GM18526 (cell line): ENCODE measurements around the gene EIF3F.

Experiments used
- POLR2A ChIP-seq: IDR thresholded peaks from 3 replicates; pipeline ENCODE4 v1.6.1; 2011; ENCODE audit not compliant: insufficient read length; ENCODE audit errors: extremely low read depth

EIF3F gene, protein sequence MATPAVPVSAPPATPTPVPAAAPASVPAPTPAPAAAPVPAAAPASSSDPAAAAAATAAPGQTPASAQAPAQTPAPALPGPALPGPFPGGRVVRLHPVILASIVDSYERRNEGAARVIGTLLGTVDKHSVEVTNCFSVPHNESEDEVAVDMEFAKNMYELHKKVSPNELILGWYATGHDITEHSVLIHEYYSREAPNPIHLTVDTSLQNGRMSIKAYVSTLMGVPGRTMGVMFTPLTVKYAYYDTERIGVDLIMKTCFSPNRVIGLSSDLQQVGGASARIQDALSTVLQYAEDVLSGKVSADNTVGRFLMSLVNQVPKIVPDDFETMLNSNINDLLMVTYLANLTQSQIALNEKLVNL

DNA sequence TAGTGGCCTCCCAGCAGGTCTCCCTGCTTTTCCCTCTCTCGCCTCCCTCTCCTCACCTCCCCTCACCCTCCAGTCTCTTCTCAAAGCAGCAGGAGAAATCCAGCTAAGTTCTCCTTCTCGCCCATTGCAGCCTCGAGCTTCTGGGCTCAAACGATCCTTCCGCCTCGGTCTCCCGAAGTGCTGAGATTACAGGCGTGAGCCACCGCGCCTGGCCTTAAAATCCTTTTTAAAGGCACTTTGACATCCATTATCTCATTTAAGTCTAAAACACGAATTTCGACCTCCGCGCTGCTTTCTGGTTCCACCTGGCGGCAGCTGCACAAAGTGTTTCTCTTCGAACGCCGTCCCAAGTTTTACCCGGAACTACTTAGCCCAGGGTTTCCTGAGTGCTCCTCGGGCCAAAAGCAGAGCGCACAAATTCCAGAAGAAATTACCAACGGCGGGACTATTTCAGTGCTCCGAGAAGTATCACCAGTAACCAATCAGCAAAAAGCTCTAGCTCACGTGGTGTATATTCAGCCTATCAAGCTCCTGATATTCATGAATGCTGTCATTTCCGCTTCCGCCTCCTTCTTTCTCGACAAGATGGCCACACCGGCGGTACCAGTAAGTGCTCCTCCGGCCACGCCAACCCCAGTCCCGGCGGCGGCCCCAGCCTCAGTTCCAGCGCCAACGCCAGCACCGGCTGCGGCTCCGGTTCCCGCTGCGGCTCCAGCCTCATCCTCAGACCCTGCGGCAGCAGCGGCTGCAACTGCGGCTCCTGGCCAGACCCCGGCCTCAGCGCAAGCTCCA is at the start of gene EIF3F:
Gene EIF3F, plus strand, starts transcription at position 570 of the 792 bp plus-strand sequence. Its CDS starts 16 bp downstream, at position 586.
- no peak for TF ChIP-seq POLR2A

DNA sequence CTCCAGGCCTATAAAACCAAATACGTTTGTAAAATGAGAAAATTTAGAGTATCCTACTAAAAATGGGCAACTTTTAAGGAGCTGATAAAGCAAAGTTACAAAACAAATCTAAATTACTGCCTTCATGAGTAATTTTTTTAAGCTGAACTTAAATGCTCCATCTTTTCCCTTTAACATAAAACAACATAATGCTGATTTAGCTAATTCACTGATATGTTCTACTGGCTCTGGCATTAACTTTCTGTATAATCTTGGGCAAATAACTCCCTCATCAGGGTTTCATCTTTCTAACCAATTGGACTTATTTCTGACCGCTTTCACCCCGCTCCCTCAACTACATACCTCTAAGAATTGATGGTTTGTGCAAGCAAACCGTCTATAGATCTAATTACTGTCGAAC is 46.0 kb upstream of the EIF3F start:
- TF ChIP-seq POLR2A, result no peak

DNA sequence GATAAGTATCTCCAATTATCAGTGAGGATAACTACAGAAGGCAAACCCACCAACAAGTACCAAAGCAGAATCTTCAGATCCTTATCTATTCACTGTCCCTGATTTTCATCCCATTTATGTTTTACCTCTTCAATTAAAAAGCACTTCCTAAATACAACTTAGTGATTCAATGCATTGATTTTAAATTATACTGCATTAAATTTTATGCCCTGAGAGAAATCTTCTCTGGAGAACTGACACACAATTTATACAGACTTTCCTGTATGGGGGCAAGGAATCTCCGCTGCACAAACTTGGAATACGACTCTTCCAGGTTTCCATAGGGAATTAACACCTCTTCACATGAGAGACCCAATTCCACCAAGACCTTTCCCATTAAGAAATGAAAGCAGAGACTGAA is 45.5 kb upstream of the EIF3F start, which contains the start of gene OR10A3:
Gene OR10A3, minus strand, starts transcription at position 101 of the 400 bp plus-strand sequence. CDS start 2,188 bp downstream, outside the sequence.
- no peak for TF ChIP-seq POLR2A

DNA sequence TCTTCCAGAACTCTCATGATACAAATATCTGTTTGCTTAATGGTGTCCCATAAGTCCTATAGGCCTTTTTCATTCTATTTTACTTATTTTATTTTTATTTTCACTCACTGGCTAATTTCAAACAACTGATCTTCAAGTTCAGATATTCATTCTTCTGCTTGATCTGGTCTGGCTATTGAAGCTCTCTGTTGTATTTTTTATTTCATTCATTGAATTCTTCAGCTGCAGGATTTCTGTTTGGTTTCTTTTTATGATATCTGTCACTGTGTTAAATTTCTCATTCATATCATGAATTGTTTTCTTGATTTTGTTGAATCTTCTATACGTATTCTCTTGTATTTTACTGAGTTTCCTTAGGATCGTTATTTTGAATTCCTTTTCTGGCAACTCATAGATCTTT is 43.0 kb upstream of the EIF3F start:
- no peak for TF ChIP-seq POLR2A

DNA sequence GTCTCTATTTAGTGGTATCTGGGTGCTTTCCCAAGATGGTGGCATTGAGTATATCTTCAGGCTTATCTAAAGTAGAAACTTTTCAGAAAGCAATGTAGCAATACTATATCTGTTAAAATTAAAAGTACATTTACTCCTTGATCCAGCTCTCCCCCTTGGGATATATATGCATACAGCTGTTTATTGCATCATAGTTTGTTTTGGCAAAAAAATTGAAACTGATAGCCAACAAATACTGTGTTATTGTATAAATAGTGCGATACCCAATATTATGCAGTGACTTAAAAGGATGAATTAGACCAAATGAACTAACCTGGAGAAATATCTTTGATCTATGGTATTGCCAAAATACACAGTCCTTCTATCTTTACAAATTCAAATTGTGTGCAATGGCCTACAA is 37.2 kb upstream of the EIF3F start:
- no peak for TF ChIP-seq POLR2A

DNA sequence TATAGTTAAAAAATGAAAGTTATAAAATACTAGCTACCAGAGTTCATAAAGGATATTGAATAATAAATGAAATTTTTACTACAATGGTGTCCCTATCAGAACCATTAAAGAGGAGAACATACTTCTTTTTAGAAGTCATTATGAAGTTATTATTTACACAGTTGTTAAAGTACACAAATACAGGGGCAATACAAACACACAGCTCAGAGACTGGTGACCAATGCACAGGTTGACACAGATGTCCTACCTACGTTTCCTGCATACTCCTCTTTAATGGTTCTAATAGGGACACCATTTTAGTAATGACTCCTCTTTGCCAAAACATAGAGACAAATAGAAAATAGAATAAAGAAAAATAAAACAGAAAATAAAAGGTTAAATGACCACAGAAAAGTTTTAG is 31.9 kb upstream of the EIF3F start:
- no peak for TF ChIP-seq POLR2A

DNA sequence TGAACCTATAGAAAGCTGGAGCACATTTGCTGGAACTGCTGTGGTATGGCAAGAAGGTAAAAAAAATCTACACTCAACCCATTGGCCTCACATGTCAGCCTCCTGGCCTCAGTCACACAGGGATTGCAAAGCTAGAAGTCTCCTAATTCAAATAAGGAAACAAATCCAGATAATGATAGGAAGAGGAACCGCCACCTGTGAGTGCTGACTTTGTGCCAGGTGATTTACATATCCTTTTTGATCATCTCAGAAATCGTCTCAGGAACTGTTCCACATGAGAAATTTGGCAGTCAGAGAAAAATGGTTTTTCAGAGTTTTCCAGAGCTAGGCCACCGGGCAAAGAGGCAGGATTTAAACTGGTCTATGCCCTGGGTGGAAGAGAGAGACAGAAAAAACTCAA is 22.9 kb upstream of the EIF3F start:
- no peak for TF ChIP-seq POLR2A

DNA sequence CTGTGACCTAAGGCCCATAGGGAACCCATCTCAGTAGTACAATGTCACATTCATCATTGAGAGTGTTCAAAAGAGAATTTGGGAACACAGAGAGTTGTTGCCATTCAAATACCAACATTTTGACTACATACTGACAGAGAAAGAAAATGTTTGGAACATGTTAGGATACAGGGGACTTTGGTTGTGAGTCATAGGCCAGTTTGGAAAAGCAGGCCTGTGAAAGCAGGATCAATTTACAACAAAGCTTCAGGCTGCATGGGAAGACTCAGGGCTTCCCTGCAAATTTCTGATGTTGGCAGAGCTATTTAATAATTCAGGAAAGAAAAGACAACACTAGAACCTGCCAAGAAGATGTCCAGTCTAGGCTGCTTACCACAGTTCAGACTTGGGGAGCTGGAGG is 22.3 kb upstream of the EIF3F start:
- TF ChIP-seq POLR2A, result no peak

DNA sequence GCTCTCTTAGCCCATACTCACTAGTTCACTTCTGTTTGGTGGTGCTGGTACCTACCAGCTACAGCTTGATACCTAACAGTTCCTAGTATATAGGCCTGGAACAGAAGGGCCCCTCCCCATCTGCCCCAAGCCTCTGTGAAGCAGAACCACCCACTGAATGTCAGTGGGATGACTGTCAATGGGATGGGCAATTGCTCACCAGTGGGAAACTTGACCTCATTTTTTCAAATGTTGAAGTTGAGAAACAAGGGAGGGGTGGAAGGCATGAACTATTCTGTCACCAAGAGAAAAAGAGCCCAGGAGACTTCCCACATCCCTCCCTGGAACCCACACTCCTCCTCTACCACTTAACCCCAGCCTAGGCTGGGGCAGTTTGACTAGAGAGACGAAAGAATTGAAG is 21.8 kb upstream of the EIF3F start, which contains the start of gene NLRP10:
Gene NLRP10, minus strand, starts transcription at position 62 of the 400 bp plus-strand sequence. CDS start 1,952 bp downstream, outside the sequence.
- TF ChIP-seq POLR2A, result no peak

DNA sequence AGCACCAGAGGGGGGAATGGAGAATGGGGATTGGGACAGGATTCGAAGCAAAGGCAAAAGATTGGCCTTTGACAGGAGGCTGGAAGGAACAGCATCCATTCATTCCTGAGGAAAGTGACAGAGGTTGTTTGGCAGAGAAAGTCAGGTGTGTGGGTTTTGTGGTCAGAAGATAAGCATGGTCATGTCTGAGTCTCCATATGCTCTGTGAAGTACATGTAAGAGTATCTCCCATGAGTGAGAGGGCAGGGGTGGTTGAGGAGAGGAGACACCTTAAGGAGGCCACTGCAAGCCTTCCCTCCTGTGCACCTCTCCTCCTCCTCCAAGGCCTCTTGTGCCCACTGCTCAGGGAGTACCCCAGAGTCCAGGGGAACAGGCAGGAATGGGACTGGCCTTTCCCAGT is 20.0 kb upstream of the EIF3F start:
- TF ChIP-seq POLR2A, result no peak

DNA sequence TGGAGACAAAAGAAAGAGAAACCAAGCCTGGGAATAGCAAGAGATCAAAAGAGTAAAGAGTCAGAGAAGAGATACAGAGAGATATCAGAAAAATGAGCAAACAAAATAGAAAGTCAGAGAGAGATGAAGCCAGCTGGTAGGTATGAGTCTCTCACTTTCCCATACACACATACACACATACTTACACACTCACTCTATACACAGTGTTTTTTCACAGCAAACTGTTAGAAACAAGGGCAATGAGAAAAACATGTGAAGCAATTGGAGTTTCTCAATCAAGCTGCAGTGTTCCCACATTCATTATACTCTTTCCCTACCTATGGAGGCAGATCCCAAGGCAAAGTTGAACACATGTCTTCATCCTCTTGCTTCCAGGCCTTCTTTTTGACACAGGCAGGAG is 19.3 kb upstream of the EIF3F start:
- no peak for TF ChIP-seq POLR2A

DNA sequence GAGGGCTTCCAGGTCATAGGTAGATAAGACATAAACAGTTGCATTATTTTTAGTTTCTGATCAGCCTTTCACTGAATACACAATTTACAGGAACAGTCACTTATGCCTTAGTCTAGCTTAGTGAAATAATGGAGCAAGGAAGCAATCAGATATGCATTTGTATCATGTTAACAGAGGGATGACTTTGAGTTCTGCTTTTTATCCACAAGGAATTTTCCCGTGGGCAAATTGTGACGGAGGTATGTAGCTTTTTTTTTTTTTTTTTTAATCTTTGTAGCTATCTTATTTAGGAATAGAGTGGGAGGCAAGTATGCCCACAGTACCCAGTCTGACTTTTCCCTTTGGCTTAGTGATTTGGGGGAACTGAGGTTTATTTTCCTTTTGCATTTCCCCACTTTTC is 18.5 kb upstream of the EIF3F start:
- TF ChIP-seq POLR2A, result no peak

DNA sequence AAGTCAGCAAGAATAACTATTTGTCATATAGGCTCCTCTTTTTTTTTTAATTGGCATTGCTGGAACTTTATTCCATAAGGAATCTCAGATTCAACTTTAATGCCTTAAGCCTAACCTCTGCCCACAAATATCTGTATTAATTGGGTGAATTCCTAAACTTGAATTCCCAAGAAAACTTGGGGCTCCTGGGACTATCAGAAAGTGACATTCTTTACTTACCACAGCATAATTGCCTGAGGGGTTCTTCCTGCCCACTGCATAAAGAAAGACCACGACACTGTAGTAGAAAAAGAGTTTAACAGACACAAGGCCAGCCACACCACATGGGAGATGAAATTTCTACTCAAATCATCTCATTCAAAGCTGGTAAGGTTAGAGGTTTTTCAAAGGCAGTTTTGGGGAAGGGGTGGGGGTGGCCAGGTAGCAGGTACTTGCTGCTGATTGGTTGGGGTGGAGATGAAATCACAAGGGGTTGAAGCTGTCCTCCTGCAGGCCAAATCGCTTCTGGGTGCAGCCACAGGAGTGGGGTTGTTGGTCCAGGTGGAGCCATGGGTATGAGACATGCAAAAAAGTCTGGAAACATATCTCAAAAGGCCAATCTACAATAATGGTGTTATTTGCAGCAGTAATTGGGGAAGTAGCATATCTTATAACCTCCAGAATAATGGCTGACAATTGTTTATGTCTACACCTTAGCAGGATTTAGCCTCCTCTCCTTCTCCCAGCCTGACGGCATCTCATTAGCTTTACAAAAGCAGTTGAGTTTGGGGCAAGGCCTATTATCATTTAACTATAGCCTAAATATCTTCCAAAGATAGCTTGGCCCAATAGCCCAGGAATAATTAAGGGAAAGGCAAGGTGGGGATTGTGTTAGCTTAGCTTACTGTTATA is 17.1 kb upstream of the EIF3F start:
- no peak for TF ChIP-seq POLR2A

DNA sequence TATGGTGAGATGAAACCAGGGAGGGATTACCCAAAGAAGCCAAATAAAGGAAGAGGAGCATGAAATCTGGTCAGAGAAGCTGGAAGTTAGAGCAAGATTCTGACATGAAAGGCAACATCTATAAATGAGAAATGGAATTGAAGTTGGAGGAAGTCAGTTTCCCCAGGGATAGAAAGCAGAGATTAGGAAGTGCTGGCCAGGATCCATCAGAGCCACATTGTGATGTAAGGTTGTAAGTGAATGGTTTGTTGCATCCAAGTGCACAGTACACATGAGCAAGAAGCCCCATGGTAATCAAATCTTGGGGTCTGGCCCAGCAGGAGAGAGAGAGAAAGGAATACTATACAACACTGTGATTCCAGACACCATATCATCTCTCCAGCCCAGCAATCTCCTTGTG is 15.3 kb upstream of the EIF3F start:
- no peak for TF ChIP-seq POLR2A

DNA sequence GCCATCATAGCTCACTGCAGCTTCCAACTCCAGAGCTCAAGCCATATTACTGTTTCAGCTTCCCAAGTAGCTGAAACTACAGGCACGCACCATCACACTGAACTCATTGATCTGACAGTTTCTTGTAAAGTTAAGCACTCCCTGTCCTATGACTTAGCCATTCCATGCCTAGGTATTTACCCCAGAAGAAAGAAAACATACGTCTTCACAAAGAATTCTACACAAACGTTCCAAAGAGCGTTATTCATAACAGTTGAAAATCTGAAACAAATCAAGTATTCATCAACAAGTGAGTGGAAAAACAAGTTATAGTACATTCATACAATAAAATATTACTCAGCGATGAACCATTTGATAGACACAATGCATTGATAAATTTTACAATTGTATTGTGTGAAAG is 14.1 kb upstream of the EIF3F start:
- TF ChIP-seq POLR2A, result no peak

DNA sequence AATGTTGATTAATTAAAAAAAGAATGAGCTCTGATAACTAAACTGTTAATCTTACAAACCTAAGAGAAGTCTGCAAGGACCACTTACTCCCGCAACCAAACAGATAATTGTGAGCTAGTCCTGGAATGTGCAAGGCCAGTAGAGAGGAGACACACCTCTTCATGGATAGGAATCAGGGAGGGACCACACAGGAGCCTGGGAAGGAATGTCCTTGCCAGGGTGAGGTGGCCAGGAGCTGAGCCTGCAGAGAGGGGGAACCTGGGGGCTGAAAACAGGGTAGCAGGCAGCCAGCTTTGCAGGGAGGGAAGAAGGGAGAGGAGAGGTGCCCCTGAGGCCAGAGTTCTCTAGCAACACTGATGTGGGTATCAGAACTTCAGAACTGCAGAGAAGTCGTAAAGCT is 12.5 kb upstream of the EIF3F start:
- TF ChIP-seq POLR2A, result no peak
